B cell (primary cell): Measurements from ENCODE around the gene TBX21. TPM values are rescaled to one million over a fixed set of nuclear protein-coding genes. Genes with fewer than 3 reads are reported as not detected.

ENCODE experiments used
- ATAC-seq: fragments of 200-7000 bp; cut with Tn5 transposase; one replicate; pipeline ENCODE4 v1.10.0; 2021; ENCODE audit warnings: low read depth, mild to moderate bottlenecking, moderate number of reproducible peaks, moderate library complexity
- CTCF ChIA-PET: fragments of 350-600 bp; sonication (Branson Sonifier 250); formaldehyde crosslinking; loops from one replicate; lab custom pipeline; 2021; ENCODE audit warnings: antibody characterized with exemption, inconsistent platforms; lab: Charles Lee
- POLR2A ChIA-PET: fragments of 350-600 bp; sonication (Branson Sonifier 250); formaldehyde crosslinking; loops from one replicate; lab custom pipeline; 2021; ENCODE audit warnings: antibody characterized with exemption; lab: Charles Lee
- DNase-seq: peaks from one replicate; pipeline ENCODE4 v3.0.0; 2013
- H2AFZ ChIP-seq: 2 replicates; pipeline ENCODE4 v1.6.1; 2012; ENCODE audit warnings: mild to moderate bottlenecking, low read depth, low read length; ENCODE audit not compliant: insufficient read depth, poor library complexity, severe bottlenecking
- H3K27ac ChIP-seq, 2 donors: 1 replicate in 1 of 2; 2 replicates in 1 of 2; pipeline ENCODE4 v1.5.1; 2012 to 2013; ENCODE audit warnings: low read length in 2 of 2, mild to moderate bottlenecking in 2 of 2, moderate library complexity in 1 of 2
- H3K27me3 ChIP-seq, 4 experiments: fragments of 200-600 bp in 1 of 4; sonication (generic) in 1 of 4; replicated peaks in 1 of 4; 1 replicate in 2 of 4; 2 replicates in 2 of 4; pipeline versions ENCODE4 v1.6.1 to v1.7.0; 2013 to 2016; ENCODE audit warnings: low read length in 3 of 4, mild to moderate bottlenecking in 2 of 4, mixed read lengths in 1 of 4, moderate library complexity in 1 of 4; ENCODE audit not compliant: insufficient read depth in 4 of 4, control insufficient read depth in 3 of 4; ENCODE audit errors: control extremely low read depth in 1 of 4
- H3K36me3 ChIP-seq, 2 experiments: replicated peaks in 1 of 2; 1 replicate in 1 of 2; 2 replicates in 1 of 2; pipeline versions ENCODE4 v1.6.1 to v1.7.1; 2013; ENCODE audit warnings: low read length in 1 of 2; ENCODE audit not compliant: insufficient read depth in 2 of 2, control insufficient read depth in 1 of 2; ENCODE audit errors: control extremely low read depth in 1 of 2, extremely low read depth in 1 of 2
- H3K4me1 ChIP-seq, 2 donors: fragments of 200-600 bp in 1 of 2; sonication (generic) in 1 of 2; 1 replicate in 1 of 2; 2 replicates in 1 of 2; pipeline versions ENCODE4 v1.5.1 to v1.6.1; 2013 to 2017; ENCODE audit warnings: low read length in 2 of 2; ENCODE audit not compliant: control insufficient read depth in 2 of 2, insufficient read depth in 2 of 2
- H3K4me2 ChIP-seq: replicated peaks from 2 replicates; pipeline ENCODE3; 2012; ENCODE audit warnings: mild to moderate bottlenecking, low read depth, low read length; ENCODE audit not compliant: poor library complexity, severe bottlenecking
- H3K4me3 ChIP-seq, 5 experiments: fragments of 200-600 bp in 1 of 5; sonication (generic) in 1 of 5; 1 replicate in 3 of 5; 2 replicates in 2 of 5; pipeline versions ENCODE4 v1.5.1 to v1.7.0; 2011 to 2016; ENCODE audit warnings: low read length in 4 of 5, mild to moderate bottlenecking in 4 of 5, low read depth in 2 of 5, control low read depth in 1 of 5, moderate library complexity in 1 of 5; ENCODE audit not compliant: insufficient read depth in 1 of 5; ENCODE audit errors: control extremely low read depth in 1 of 5, extremely low read depth in 1 of 5
- H3K79me2 ChIP-seq: fragments of 200-600 bp; sonication (generic); one replicate; pipeline ENCODE4 v1.6.0; 2016; ENCODE audit warnings: low read length; ENCODE audit not compliant: control insufficient read depth, insufficient read depth
- H3K9ac ChIP-seq: fragments of 200-600 bp; sonication (generic); 2 replicates; pipeline ENCODE4 v1.6.1; 2017; ENCODE audit warnings: mild to moderate bottlenecking, low read length, moderate library complexity
- H3K9me3 ChIP-seq, 3 donors: one replicate each; pipeline versions ENCODE4 v1.6.1 to v1.7.1; 2013; ENCODE audit warnings: low read length in 2 of 3; ENCODE audit not compliant: control insufficient read depth in 2 of 3, insufficient read depth in 1 of 3; ENCODE audit errors: control extremely low read depth in 1 of 3
- H4K20me1 ChIP-seq: 2 replicates; pipeline ENCODE4 v1.6.0; 2012; ENCODE audit warnings: mild to moderate bottlenecking, low read length; ENCODE audit not compliant: insufficient read depth, control insufficient read depth, poor library complexity, severe bottlenecking
- H3K27ac Mint-ChIP-seq: one replicate; pipeline ENCODE4 v1.8.0; 2021; ENCODE audit warnings: mixed read lengths
- H3K27me3 Mint-ChIP-seq: one replicate; pipeline ENCODE4 v1.8.0; 2021; ENCODE audit warnings: mixed read lengths
- H3K4me1 Mint-ChIP-seq: one replicate; pipeline ENCODE4 v1.8.0; 2021; ENCODE audit warnings: mixed read lengths
- H3K4me3 Mint-ChIP-seq: one replicate; pipeline ENCODE4 v1.8.0; 2021; ENCODE audit warnings: mixed read lengths
- H3K9me3 Mint-ChIP-seq: one replicate; pipeline ENCODE4 v1.8.0; 2022; ENCODE audit warnings: mixed read lengths; ENCODE audit not compliant: insufficient read depth
- EZH2 ChIP-seq: IDR thresholded peaks from 2 replicates; pipeline ENCODE4 v1.6.1; 2012; ENCODE audit warnings: borderline replicate concordance, low read depth, mild to moderate bottlenecking, moderate library complexity, low read length; ENCODE audit not compliant: insufficient read depth, poor library complexity, severe bottlenecking
- WGBS: methylation state at CpG from one replicate; pipeline ENCODE4 v1.1.5; 2013; ENCODE audit warnings: missing lambda C conversion rate; ENCODE audit not compliant: insufficient coverage; 5-methylcytosine and 5-hydroxymethylcytosine counted together
- intact Hi-C: fragments of 100-400 bp; cut with micrococcal nuclease; formaldehyde crosslinking; loops from one replicate; pipeline ENCODE4 v1.10.0; 2022
- polyA plus RNA-seq: library from polyadenylated mRNA; depleted of rRNA; stranded (reverse); fragments of >200 nt; gene quantifications from 2 replicates; pipeline ENCODE4 v1.2.3, GENCODE V29; 2012
- total RNA-seq, 2 donors: library from RNA; stranded (reverse); fragments of 120-200 nt in 1 of 2; gene quantifications; 1 replicate in 1 of 2; 2 replicates in 1 of 2; pipeline versions ENCODE4 v1.2.3 to v1.2.4, GENCODE V29; 2013 to 2022
- TF ChIP-seq, protein P1 (sequence below): fragments of 200-600 bp; IDR thresholded peaks from one replicate; pipeline ENCODE4 v1.8.0; 2022; ENCODE audit warnings: antibody characterized with exemption, mild to moderate bottlenecking

Gene TBX21
- total and polyA plus RNA-seq, 2 donors (not counting 1 experiment from before 2014, with no cell fraction given): 10.8 TPM

DNA sequence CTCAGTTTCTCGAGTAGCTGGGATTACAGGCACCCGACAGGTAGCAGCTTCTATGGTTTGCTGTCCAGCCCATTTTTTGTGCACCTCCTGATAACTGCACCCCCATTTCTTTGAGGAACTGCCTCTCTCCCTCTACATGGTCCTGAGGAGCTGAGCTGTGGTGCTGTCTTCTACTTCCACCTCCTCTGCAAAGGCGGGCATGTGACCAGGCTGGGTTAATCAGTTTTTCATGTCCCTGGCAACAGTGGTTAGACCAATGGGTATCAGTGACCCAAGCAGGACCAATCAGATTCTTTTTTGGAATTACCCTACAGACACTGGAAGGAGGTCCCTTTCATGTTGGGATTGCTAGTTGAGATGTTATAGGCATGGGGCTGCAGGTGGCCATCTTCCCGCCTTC lies 41.3 kb downstream of the TBX21 start:
- no peak overlapping the region for H3K27ac Mint-ChIP-seq
- Histone ChIP-seq H3K36me3 (no peaks in the 10 kb centered on the region), H3K27ac (no peak overlapping the region), H3K4me2 (no peak overlapping the region), H3K4me1 (no peaks in the 10 kb centered on the region), H2AFZ (no peak overlapping the region), H3K79me2 (no peaks in the 10 kb centered on the region), H3K9ac (no peak overlapping the region), H3K4me3 (no peak overlapping the region), H4K20me1 (no peaks in the 10 kb centered on the region), H3K9me3 (peaks cover 2 to 15% (median 8%) of the 10 kb centered on the region in 3 donors), H3K27me3 (peaks cover 0 to 44% (median 23%) of the 10 kb centered on the region in 4 experiments)
- DNase-seq: no peak
- no peaks in the 10 kb centered on the region for H3K4me1 Mint-ChIP-seq
- no peak overlapping the region for H3K4me3 Mint-ChIP-seq
- ChIA-PET POLR2A (no interaction called here), CTCF (interaction anchor here (0.9 to 2.1 kb wide), 3 partner anchors 28 to 109 kb away, joined by 3 to 5 read pairs (median 3); no protein-coding TSS in a partner anchor)
- no peaks in the 10 kb centered on the region for H3K9me3 Mint-ChIP-seq
- no peak for TF ChIP-seq EZH2
- TF ChIP-seq, protein P1, sequence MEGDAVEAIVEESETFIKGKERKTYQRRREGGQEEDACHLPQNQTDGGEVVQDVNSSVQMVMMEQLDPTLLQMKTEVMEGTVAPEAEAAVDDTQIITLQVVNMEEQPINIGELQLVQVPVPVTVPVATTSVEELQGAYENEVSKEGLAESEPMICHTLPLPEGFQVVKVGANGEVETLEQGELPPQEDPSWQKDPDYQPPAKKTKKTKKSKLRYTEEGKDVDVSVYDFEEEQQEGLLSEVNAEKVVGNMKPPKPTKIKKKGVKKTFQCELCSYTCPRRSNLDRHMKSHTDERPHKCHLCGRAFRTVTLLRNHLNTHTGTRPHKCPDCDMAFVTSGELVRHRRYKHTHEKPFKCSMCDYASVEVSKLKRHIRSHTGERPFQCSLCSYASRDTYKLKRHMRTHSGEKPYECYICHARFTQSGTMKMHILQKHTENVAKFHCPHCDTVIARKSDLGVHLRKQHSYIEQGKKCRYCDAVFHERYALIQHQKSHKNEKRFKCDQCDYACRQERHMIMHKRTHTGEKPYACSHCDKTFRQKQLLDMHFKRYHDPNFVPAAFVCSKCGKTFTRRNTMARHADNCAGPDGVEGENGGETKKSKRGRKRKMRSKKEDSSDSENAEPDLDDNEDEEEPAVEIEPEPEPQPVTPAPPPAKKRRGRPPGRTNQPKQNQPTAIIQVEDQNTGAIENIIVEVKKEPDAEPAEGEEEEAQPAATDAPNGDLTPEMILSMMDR: no peak
- WGBS: 63% methylated on average over 4 of the region's 4 CpGs
- no peak for ATAC-seq
- intact Hi-C loops: no loop called here
- H3K27me3 Mint-ChIP-seq: peaks cover 51% of the 10 kb centered on the region

DNA sequence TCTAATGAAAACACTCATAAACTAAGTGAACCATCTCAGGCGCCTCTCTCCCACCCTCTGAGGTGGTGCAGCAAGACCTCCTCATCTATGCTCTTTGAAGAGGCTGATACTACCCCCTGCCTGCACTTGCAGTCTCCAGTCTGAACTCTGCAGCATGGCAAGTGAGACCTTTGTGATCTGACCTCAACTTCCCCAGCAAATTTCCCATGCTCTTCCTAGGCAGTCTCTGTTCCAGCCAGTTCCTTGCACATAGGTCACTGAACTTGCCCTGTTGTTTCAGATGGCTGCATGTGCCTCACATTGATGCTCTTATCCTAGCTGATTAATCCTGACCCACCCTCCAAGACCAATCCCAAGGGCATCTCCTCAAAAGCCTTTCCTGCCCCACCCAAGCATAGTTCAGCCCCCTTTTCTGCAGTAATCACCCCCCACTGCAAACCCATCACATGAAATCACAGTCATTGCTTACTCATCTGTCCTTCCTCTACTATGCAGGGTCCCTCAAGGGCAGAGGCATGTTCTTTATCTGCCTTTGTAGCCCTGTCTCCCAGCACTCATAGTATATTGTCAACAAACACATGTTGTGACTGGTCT lies 42.0 kb downstream of the TBX21 start:
- Histone ChIP-seq H2AFZ (no peak overlapping the region), H4K20me1 (no peaks in the 10 kb centered on the region), H3K79me2 (no peaks in the 10 kb centered on the region), H3K27me3 (peaks cover 0 to 44% (median 23%) of the 10 kb centered on the region in 4 experiments), H3K9me3 (peaks cover 2 to 15% (median 8%) of the 10 kb centered on the region in 3 donors), H3K36me3 (no peaks in the 10 kb centered on the region), H3K4me2 (no peak overlapping the region), H3K27ac (no peak overlapping the region), H3K4me3 (no peak overlapping the region), H3K9ac (no peak overlapping the region), H3K4me1 (no peaks in the 10 kb centered on the region)
- Mint-ChIP-seq H3K4me3 (no peak overlapping the region), H3K4me1 (no peaks in the 10 kb centered on the region), H3K27me3 (peaks cover 50% of the 10 kb centered on the region), H3K27ac (no peak overlapping the region), H3K9me3 (no peaks in the 10 kb centered on the region)
- intact Hi-C loops: no loop called here
- POLR2A ChIA-PET: no interaction called here
- DNase-seq: no peak
- 89% methylated on average over 1 of the region's 1 CpG for WGBS
- CTCF ChIA-PET: interaction anchor here (1.1 to 2.1 kb wide), 3 partner anchors 76 to 114 kb away, joined by 3 to 5 read pairs (median 5); no protein-coding TSS in a partner anchor
- no peak for ATAC-seq
- TF ChIP-seq EZH2: no peak
- TF ChIP-seq, protein P1: no peak
